DND-41 (cell line): ENCODE data around the gene C19orf33.

Experiments used
- CTCF ChIP-seq: IDR thresholded peaks from 2 replicates; pipeline ENCODE4 v1.5.1; 2012; ENCODE audit warnings: borderline replicate concordance, low read length, moderate library complexity, mild to moderate bottlenecking; ENCODE audit not compliant: poor library complexity, severe bottlenecking; ENCODE audit errors: extremely low read depth
- EZH2 ChIP-seq: IDR thresholded peaks from 3 replicates; pipeline ENCODE4 v1.6.1; 2012; ENCODE audit warnings: borderline replicate concordance, low read depth, mild to moderate bottlenecking, moderate library complexity, low read length, inconsistent platforms; ENCODE audit not compliant: severe bottlenecking

- no peak for TF ChIP-seq CTCF
- no peak for TF ChIP-seq EZH2
Measured at GRCh38 chr19:38308006-38308766, 4.1 kb downstream of the C19orf33 start.
